Measurements from ENCODE around the gene NAPA.

The NAPA gene

DNA sequence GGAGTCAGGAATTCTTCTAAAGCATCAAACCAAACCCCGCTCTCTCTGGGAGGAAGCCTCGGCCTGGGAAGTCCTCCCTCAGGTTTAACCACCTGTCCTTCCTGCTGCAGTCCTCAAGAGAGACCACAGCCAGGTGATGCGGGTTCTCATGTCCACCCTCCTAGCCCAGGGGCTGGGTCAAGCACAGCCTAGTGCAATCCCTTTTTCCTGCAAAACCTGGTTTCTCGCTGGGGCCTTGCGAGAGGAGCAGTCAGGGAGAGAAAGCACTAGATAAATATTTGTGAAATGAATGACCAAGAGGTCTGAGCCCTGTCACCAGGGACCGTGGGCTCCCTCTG lies 45.5 kb downstream of the NAPA start:
- DNase-seq (ENCODE audit: low read depth): no peak
- TF ChIP-seq, protein P1, sequence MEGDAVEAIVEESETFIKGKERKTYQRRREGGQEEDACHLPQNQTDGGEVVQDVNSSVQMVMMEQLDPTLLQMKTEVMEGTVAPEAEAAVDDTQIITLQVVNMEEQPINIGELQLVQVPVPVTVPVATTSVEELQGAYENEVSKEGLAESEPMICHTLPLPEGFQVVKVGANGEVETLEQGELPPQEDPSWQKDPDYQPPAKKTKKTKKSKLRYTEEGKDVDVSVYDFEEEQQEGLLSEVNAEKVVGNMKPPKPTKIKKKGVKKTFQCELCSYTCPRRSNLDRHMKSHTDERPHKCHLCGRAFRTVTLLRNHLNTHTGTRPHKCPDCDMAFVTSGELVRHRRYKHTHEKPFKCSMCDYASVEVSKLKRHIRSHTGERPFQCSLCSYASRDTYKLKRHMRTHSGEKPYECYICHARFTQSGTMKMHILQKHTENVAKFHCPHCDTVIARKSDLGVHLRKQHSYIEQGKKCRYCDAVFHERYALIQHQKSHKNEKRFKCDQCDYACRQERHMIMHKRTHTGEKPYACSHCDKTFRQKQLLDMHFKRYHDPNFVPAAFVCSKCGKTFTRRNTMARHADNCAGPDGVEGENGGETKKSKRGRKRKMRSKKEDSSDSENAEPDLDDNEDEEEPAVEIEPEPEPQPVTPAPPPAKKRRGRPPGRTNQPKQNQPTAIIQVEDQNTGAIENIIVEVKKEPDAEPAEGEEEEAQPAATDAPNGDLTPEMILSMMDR (IDR thresholded peaks at IDR 0.05; ENCODE audit: low read depth, low read length, missing control alignments): no peak
- in situ Hi-C loops (cut with HindIII; ENCODE audit: low sequenced_read_pairs): no loop called here
- H3K4me3 ChIP-seq (ENCODE audit: low read depth, low read length): no peak overlapping the region

DNA sequence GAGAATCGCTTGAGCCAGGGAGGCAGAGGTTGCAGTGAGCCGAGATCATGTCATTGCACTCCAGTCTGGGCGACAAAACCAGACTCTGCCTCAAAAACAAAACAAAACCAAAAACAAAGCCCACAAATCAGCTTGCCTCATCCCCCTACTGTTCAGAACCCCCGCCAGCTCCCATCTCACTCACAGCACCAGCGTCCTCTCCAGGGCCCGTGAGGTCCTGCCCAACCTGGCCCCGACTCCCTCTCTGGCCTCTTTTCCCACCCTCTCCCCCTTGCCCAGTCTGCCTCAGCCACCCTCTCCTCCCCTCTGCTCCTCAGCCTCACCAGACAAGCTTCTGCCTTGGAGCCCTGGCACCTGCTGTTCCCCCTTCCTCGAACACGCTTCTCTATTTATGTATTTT lies 46.9 kb downstream of the NAPA start:
- in situ Hi-C loops (cut with HindIII; ENCODE audit: low sequenced_read_pairs): no loop called here
- TF ChIP-seq, protein P1 (IDR thresholded peaks at IDR 0.05; ENCODE audit: low read depth, low read length, missing control alignments): no peak
- no peak for DNase-seq (ENCODE audit: low read depth)
- H3K4me3 ChIP-seq (ENCODE audit: low read depth, low read length): no peak overlapping the region

DNA sequence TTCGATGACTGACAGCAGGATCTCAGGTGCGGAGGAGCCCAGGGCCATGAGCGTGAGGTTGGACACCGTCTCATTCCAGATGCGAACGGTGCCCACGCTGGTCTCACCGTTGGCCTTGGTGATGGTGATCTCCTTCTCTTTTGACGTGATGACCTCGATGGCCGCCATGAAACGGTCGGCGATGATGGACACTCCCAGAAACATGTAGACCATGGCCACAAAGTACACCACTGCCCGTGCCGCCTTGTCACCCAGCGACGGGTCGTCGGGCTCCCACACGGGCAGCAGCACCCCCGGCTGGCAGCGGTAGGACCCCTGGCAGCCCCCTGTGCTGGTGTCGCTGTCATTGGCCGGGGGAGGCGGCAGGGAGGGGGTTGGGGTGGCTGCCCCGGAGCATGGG lies 48.9 kb downstream of the NAPA start:
- no peak for DNase-seq (ENCODE audit: low read depth)
- in situ Hi-C loops (cut with HindIII; ENCODE audit: low sequenced_read_pairs): no loop called here
- H3K4me3 ChIP-seq (ENCODE audit: low read depth, low read length): no peak overlapping the region
- TF ChIP-seq, protein P1 (IDR thresholded peaks at IDR 0.05; ENCODE audit: low read depth, low read length, missing control alignments): no peak

DNA sequence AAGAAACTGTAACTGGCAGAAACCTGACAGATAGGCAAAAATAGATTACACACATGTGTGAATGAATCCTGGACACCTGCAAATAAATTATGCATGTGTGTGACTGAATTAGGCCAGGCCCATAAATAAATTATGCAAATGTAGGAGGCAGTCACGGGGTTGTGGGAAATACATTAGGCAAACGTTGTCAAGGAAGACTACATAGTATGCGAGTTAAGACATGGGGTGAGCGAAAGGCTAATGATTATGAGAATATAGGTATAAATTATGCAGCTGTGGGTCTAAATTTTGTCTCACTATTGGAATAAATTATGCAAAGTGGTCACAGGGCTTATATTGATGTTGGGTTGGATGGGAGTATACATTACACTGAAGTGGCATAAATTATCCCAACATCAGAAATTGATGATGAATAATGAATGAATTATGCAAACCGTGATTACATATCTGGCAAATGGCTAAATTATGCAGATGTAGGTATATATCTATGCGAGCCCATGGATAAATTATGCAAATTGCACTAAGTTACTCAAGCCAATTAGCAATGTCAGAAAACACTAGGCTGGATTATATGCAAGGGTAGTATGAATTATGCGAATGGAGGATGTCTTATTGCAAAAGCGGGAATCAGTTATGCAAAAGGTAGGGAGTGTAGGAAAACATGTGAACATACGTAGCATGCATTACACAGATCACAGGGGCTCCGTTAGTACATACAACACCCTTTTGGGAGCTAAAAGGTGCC lies 50.0 kb downstream of the NAPA start:
- in situ Hi-C loops (cut with HindIII; ENCODE audit: low sequenced_read_pairs): no loop called here
- TF ChIP-seq, protein P1 (IDR thresholded peaks at IDR 0.05; ENCODE audit: low read depth, low read length, missing control alignments): no peak
- DNase-seq (ENCODE audit: low read depth): no peak
- no peak overlapping the region for H3K4me3 ChIP-seq (ENCODE audit: low read depth, low read length)

DNA sequence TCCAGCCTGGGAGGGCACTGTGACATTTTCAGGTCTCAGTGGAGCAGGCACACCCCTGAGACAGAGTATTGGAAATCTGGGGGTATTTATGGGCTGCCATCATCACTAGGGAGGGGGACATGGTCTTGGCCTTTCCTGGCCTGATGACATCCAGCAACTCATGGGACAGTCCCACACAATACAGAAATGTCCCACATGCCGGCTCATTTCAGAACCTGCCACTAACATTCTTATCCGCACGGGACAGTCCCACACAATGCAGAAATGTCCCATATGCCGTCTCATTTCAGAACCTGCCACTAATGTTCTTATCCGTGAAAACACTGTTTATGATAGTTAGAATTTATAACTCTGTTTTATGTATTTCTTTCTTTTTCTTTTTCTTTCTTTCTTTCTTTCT lies 53.0 kb downstream of the NAPA start:
- in situ Hi-C loops (cut with HindIII; ENCODE audit: low sequenced_read_pairs): no loop called here
- TF ChIP-seq, protein P1 (IDR thresholded peaks at IDR 0.05; ENCODE audit: low read depth, low read length, missing control alignments): no peak
- no peak for DNase-seq (ENCODE audit: low read depth)
- no peak overlapping the region for H3K4me3 ChIP-seq (ENCODE audit: low read depth, low read length)

DNA sequence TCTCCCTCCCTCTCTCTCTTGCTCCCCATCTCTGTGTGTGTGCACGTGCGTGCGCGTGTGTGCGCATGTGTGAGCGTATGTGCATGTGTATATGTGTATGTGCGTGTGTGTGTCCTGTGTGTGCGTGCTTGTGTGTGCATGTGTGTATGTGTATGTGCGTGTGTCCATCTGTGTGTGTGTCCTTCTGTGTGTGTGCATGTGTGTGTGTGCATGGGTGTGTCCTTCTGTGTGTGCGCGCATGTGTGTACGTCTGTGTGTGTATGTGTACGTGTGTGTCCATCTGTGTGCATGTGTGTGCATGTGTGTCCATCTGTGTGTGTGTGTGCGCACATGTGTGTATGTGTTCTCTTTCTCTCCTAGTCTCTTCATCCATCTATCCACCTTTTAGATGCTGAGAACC lies 55.4 kb downstream of the NAPA start:
- TF ChIP-seq, protein P1 (IDR thresholded peaks at IDR 0.05; ENCODE audit: low read depth, low read length, missing control alignments): no peak
- in situ Hi-C loops (cut with HindIII; ENCODE audit: low sequenced_read_pairs): no loop called here
- DNase-seq (ENCODE audit: low read depth): no peak
- no peak overlapping the region for H3K4me3 ChIP-seq (ENCODE audit: low read depth, low read length)
